HL-60 (cell line): ENCODE data around the gene FN3KRP.

Experiments used
- CTCF ChIP-seq: IDR thresholded peaks from one replicate; pipeline ENCODE4 v1.5.1; 2011; ENCODE audit warnings: low read length, control low read depth, inconsistent platforms; ENCODE audit not compliant: insufficient read depth
- POLR2AphosphoS5 ChIP-seq: IDR thresholded peaks from 2 replicates; pipeline ENCODE4 v1.6.1; 2012; ENCODE audit warnings: low read depth
- TF ChIP-seq, protein P1 (sequence below): IDR thresholded peaks from 2 replicates; pipeline ENCODE4 v1.6.1; 2012; ENCODE audit warnings: low read depth; ENCODE audit not compliant: insufficient replicate concordance

GRCh38 chr17:82705756-82706155 lies 10.8 kb upstream of the FN3KRP start:
- TF ChIP-seq, protein P1, sequence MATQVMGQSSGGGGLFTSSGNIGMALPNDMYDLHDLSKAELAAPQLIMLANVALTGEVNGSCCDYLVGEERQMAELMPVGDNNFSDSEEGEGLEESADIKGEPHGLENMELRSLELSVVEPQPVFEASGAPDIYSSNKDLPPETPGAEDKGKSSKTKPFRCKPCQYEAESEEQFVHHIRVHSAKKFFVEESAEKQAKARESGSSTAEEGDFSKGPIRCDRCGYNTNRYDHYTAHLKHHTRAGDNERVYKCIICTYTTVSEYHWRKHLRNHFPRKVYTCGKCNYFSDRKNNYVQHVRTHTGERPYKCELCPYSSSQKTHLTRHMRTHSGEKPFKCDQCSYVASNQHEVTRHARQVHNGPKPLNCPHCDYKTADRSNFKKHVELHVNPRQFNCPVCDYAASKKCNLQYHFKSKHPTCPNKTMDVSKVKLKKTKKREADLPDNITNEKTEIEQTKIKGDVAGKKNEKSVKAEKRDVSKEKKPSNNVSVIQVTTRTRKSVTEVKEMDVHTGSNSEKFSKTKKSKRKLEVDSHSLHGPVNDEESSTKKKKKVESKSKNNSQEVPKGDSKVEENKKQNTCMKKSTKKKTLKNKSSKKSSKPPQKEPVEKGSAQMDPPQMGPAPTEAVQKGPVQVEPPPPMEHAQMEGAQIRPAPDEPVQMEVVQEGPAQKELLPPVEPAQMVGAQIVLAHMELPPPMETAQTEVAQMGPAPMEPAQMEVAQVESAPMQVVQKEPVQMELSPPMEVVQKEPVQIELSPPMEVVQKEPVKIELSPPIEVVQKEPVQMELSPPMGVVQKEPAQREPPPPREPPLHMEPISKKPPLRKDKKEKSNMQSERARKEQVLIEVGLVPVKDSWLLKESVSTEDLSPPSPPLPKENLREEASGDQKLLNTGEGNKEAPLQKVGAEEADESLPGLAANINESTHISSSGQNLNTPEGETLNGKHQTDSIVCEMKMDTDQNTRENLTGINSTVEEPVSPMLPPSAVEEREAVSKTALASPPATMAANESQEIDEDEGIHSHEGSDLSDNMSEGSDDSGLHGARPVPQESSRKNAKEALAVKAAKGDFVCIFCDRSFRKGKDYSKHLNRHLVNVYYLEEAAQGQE, result no peak
- TF ChIP-seq CTCF (no peak), POLR2AphosphoS5 (no peak)
